IPS-15b (cell line): ENCODE measurements around the gene FAM187B.
"Not testable (repeated sequence)": the region's sequence is repeated elsewhere in the genome, so short reads cannot be mapped to it uniquely, and the experiment has no call there.

Source experiments
- H3K27me3 ChIP-seq: one replicate; pipeline ENCODE4 v1.6.1; 2013; ENCODE audit warnings: low read length; ENCODE audit not compliant: control insufficient read depth, insufficient read depth
- H3K36me3 ChIP-seq: one replicate; pipeline ENCODE4 v1.6.1; 2013; ENCODE audit warnings: low read length; ENCODE audit not compliant: control insufficient read depth, insufficient read depth
- H3K4me1 ChIP-seq: one replicate; pipeline ENCODE4 v1.6.1; 2013; ENCODE audit warnings: mild to moderate bottlenecking, low read length; ENCODE audit not compliant: control insufficient read depth, insufficient read depth
- H3K4me3 ChIP-seq: one replicate; pipeline ENCODE4 v1.5.1; 2013; ENCODE audit warnings: low read depth, low read length
- H3K9ac ChIP-seq: one replicate; pipeline ENCODE4 v1.6.1; 2013; ENCODE audit warnings: low read depth, mild to moderate bottlenecking, low read length
- H3K9me3 ChIP-seq: one replicate; pipeline ENCODE4 v1.6.1; 2013; ENCODE audit warnings: mild to moderate bottlenecking, low read length; ENCODE audit not compliant: control insufficient read depth, insufficient read depth

FAM187B gene

GRCh38 chr19:35223084-35223790 is 5.3 kb downstream of the FAM187B start:
- no peak overlapping the region for H3K9ac ChIP-seq
- H3K9me3 ChIP-seq: peaks cover 3% of the 10 kb centered on the region
- H3K36me3 ChIP-seq: no peaks in the 10 kb centered on the region
- peaks cover 4% of the 10 kb centered on the region for H3K4me1 ChIP-seq
- H3K27me3 ChIP-seq: no peaks in the 10 kb centered on the region
- H3K4me3 ChIP-seq: no peak overlapping the region

- no peak overlapping the region for H3K4me3 ChIP-seq
- peaks cover 4% of the 10 kb centered on the region for H3K4me1 ChIP-seq
- peaks cover 3% of the 10 kb centered on the region for H3K9me3 ChIP-seq
- H3K9ac ChIP-seq: no peak overlapping the region
- H3K36me3 ChIP-seq: no peaks in the 10 kb centered on the region
- no peaks in the 10 kb centered on the region for H3K27me3 ChIP-seq
These were observed 6.0 kb downstream of the FAM187B start for GRCh38 chr19:35222373-35223015.

DNA sequence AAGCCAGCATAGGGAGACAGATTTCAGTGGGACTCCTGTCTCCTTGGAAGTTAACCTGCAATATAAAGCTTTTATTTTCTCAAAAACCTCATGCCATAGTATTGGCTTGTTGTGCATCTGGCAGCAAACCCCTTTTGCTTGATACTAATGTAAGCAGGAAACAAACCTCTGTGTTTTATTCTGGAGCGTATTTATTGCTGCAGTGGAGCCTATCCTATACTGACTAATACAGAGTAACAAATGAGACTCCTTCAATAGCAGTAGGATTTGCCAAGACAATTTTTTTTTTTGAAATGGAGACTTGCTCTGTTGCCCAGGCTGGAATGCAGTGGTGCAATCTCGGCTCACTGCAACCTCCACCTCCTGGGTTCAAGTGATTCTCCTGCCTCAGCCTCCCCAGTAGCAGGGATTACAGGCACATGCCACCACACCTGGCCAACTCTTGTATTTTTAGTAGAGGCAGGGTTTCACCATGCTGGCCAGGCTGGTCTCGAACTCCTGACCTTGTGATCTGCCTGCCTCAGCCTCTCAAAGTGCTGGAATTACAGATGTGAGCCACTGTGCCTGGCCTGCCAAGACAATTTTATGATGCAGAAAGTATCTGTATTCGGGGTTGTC is 7.5 kb downstream of the FAM187B start:
- H3K4me1 ChIP-seq, H3K27me3 ChIP-seq, H3K9ac ChIP-seq, H3K9me3 ChIP-seq, H3K36me3 ChIP-seq, H3K4me3 ChIP-seq: not testable (repeated sequence)

- H3K4me3 ChIP-seq: no peak overlapping the region
- H3K27me3 ChIP-seq: no peaks in the 10 kb centered on the region
- no peaks in the 10 kb centered on the region for H3K36me3 ChIP-seq
- H3K9me3 ChIP-seq: peaks cover 3% of the 10 kb centered on the region
- H3K4me1 ChIP-seq: no peaks in the 10 kb centered on the region
- H3K9ac ChIP-seq: no peak overlapping the region
These were observed 8.1 kb downstream of the FAM187B start for GRCh38 chr19:35220315-35220921.

DNA sequence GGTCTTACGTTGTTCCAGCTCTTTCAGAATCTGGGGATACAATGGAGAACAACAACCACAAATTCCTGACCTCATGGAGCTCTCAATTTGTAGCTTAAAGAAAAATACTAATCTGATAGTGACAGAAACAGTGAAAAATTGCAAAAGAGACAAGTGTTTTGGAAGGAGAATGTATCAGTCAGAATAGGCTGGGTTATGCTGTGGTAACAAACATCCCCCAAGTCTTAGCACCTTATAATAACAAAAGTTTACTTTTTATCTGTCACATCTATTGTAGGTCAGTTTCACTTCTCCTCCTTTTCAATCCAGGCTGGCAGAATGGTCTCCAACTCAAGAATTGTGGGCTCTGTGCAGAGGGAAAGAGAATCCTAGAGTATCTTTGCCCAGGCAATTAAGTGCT is 9.5 kb downstream of the FAM187B start:
- Histone ChIP-seq H3K4me3 (no peak overlapping the region), H3K9ac (no peak overlapping the region), H3K27me3 (no peaks in the 10 kb centered on the region), H3K4me1 (no peaks in the 10 kb centered on the region), H3K36me3 (no peaks in the 10 kb centered on the region), H3K9me3 (peaks cover 3% of the 10 kb centered on the region)

GRCh38 chr19:35217649-35217990 is 10.9 kb downstream of the FAM187B start:
- Histone ChIP-seq H3K9ac (no peak overlapping the region), H3K9me3 (no peaks in the 10 kb centered on the region), H3K27me3 (no peaks in the 10 kb centered on the region), H3K4me1 (no peaks in the 10 kb centered on the region), H3K4me3 (no peak overlapping the region), H3K36me3 (no peaks in the 10 kb centered on the region)

DNA sequence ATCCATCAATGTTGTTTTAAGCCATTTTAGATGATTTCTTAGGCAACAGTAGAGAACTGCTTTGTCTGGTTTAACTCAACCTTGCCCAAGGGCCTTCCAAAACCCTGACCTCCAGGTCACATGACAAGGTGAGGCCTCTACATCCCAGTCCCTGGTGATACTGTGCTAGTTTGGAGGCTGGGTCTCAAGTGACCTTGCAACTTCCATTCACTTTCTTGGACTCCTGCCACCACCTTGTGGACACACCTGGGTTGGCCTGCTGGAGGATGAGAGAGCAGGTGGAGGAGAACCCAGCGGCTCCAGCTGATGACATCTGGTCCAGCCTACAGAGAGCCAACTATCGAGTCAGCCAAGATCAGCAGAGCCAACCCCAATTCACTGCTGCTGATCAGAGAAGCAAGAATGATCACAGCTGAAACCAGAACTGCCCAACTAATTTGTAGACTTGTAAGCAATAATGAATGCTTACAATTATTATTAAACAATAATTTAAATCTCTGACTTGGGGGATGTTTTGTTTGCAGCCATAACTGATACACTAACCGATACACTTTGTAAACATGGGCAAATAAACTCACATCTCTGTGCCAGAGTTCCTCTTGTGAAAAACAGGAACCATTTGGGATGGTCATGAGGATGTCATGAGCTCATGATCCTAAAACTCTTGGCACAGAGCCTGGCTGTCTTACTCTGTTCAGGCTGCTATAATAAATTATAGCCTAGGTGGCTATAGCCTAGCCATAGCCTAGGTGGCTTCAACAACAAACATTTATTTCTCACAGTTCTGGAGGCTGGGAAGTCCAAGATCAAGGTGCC is 11.5 kb downstream of the FAM187B start:
- H3K9me3 ChIP-seq: no peaks in the 10 kb centered on the region
- H3K4me1 ChIP-seq: no peaks in the 10 kb centered on the region
- H3K36me3 ChIP-seq: no peaks in the 10 kb centered on the region
- no peak overlapping the region for H3K4me3 ChIP-seq
- H3K27me3 ChIP-seq: no peaks in the 10 kb centered on the region
- H3K9ac ChIP-seq: no peak overlapping the region

DNA sequence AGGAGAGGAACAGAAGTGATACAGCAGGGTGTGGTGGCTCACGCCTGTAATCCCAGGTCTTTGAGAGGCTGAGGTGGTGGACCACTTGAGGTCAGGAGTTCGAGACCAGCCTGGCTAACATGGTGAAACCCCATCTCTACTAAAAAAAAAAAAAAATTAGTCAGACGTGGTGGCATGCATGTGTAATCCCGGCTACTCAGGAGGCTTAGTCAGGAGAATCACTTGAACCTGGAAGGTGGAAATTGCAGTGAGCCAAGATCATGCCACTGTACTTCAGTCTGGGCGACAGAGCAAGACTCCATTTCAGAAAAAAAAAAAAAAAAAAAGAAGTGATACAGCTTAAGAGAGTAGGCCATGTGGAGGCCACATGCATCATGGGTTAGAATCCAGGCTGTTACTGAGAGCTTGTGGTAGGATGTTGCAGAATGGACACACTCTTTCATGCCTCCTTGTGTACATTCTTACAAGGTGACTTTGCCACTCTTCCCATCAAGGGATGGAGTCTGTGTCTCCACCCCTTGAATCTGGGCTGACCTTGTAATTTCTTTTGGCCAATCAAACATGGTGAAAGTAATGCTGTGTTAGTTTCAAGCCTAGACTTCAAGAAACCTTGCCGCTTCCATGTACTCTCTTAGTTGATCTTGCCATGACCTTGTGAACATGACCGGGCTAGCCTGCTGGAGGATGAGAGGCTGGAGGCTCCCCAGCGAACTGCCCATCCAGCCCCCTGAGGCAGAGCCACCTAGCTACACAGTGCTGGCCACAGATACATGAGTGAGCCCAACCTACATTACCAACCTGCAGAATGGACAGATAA is 12.3 kb downstream of the FAM187B start:
- no peak overlapping the region for H3K4me3 ChIP-seq
- no peaks in the 10 kb centered on the region for H3K4me1 ChIP-seq
- no peak overlapping the region for H3K9ac ChIP-seq
- H3K36me3 ChIP-seq: no peaks in the 10 kb centered on the region
- H3K9me3 ChIP-seq: no peaks in the 10 kb centered on the region
- H3K27me3 ChIP-seq: no peaks in the 10 kb centered on the region

DNA sequence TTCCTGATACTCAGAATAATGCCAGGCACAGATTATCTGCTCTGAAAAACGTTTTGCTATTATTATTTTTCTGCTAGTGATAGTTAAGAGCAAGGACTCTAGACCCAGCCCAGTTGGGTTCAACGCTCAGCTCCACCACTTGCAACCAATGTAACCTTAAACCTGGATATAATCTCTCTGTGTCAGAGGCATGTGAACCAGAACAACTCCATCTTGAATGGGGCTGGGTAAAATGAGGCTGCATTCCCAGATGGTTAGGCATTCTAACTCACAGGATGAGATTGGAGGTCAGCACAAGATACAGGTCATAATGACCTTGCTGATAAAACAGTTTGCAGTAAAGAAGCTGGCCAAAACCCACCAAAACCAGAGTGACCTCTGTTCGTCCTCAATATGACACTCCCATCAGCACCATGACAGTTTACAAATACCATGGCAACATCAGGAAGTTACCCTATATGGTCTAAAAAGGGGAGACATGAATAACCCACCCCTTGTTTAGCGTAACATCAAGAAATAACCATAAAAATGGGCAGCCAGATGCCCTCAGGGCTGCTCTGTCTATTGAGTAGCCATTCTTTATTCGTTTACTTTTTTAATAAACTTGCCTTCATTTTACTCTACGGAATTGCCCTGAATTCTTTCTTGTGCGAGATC is 13.6 kb downstream of the FAM187B start:
- H3K9me3 ChIP-seq: no peaks in the 10 kb centered on the region
- H3K36me3 ChIP-seq: no peaks in the 10 kb centered on the region
- no peaks in the 10 kb centered on the region for H3K27me3 ChIP-seq
- no peaks in the 10 kb centered on the region for H3K4me1 ChIP-seq
- H3K9ac ChIP-seq: no peak overlapping the region
- no peak overlapping the region for H3K4me3 ChIP-seq

DNA sequence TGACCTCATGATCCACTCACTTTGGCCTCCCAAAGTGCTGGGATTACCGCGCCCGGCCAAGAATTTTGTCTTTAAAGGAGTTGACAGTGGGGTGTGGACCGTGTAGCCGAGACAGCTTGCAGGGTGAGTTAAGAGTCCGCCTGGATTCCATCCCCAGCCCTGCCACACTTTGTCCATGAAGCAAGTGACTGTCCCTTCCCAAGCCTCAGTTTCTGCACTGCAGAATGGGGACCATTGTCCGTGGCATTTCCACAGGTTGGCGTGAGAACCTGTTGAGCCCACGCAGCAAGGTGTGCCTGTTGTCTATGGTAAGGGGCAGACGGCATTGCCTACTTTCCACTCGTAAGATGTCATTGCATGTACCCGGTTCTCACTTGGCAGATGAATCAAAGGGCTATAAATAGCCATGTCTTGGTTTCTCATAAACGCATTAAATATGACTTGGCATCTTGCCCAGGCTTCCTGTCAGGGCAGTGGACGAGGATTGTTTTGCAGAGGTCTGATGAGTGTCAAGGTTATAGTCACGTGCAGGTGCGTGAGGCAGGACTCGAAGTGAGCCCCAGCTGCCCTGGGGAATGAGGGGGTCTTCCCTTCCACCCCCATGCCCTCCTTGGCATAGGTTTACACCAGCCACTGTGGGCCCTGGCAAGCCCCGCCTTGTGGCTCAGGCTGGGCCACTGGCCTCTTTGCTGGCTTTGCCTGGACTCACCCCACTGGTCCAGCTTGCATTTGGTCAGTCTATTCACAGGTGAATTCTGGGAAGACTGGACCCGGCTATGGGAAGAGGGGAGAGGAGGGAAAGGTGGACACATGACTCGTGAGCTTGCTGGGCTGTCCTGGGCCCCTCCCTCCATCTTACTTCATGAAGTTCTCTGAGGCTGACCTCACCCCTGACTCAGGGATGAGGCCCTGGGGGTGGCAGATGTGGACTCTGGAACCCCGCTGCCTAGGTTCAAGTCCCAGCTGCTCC is 14.6 kb downstream of the FAM187B start:
- no peak overlapping the region for H3K4me3 ChIP-seq
- H3K36me3 ChIP-seq: no peaks in the 10 kb centered on the region
- no peaks in the 10 kb centered on the region for H3K4me1 ChIP-seq
- no peaks in the 10 kb centered on the region for H3K27me3 ChIP-seq
- H3K9ac ChIP-seq: no peak overlapping the region
- no peaks in the 10 kb centered on the region for H3K9me3 ChIP-seq
